Gastroesophageal sphincter (tissue), 4 donors: Measurements from ENCODE around the gene RGSL1. TPM values are rescaled to one million over a fixed set of nuclear protein-coding genes. Genes with fewer than 3 reads are reported as not detected.

ENCODE experiments used
- ATAC-seq: fragments of 150-250 bp; one replicate; pipeline ENCODE4 v1.9.1; 2016; ENCODE audit warnings: mild to moderate bottlenecking, moderate library complexity
- H3K27ac ChIP-seq, 4 donors: fragments of 200-600 bp; sonication (generic) in 3 of 4; 1 replicate in 3 of 4; 2 replicates in 1 of 4; pipeline ENCODE4 v1.5.1; 2016 to 2019
- H3K27me3 ChIP-seq: fragments of 200-600 bp; sonication (generic); one replicate; pipeline ENCODE4 v1.5.1; 2019
- H3K36me3 ChIP-seq, 2 donors: fragments of 200-600 bp; sonication (generic); one replicate each; pipeline ENCODE4 v1.5.1; 2019; ENCODE audit warnings: control low read depth in 1 of 2
- H3K4me1 ChIP-seq, 3 donors: fragments of 200-600 bp; sonication (generic); 1 replicate in 2 of 3; 2 replicates in 1 of 3; pipeline ENCODE4 v1.5.1; 2016 to 2019; ENCODE audit warnings: control low read depth in 2 of 3
- H3K4me3 ChIP-seq, 2 donors: fragments of 200-600 bp; sonication (generic); one replicate each; pipeline ENCODE4 v1.5.1; 2019; ENCODE audit warnings: mild to moderate bottlenecking in 1 of 2, moderate library complexity in 1 of 2
- H3K9me3 ChIP-seq, 3 donors: fragments of 200-600 bp; sonication (generic); one replicate each; pipeline ENCODE4 v1.5.1; 2017 to 2019; ENCODE audit warnings: control low read depth in 2 of 3
- EP300 ChIP-seq: sonication (generic); formaldehyde crosslinking; IDR thresholded peaks from one replicate; pipeline ENCODE4 v1.6.1; 2017; ENCODE audit warnings: antibody characterized with exemption, mild to moderate bottlenecking
- POLR2A ChIP-seq, 2 donors: fragments of 450-650 bp; IDR thresholded peaks; one replicate each; pipeline ENCODE4 v1.6.1; 2017; ENCODE audit warnings: antibody characterized with exemption in 2 of 2, mild to moderate bottlenecking in 2 of 2, moderate library complexity in 1 of 2
- POLR2AphosphoS5 ChIP-seq: sonication (generic); formaldehyde crosslinking; IDR thresholded peaks from one replicate; pipeline ENCODE4 v1.6.1; 2017; ENCODE audit warnings: antibody characterized with exemption
- WGBS, 2 donors: methylation state at CpG; one replicate each; pipeline ENCODE4 v1.1.5; 2018; ENCODE audit warnings: low coverage in 1 of 2; 5-methylcytosine and 5-hydroxymethylcytosine counted together
- total RNA-seq, 4 donors: library from RNA; depleted of rRNA; stranded (reverse); fragments of >200 nt; gene quantifications; one replicate each; pipeline ENCODE4 v1.1.0, GENCODE V29; 2016
- TF ChIP-seq, protein P1 (sequence below), 4 experiments: fragments of 200-600 bp in 2 of 4; fragments of 450-650 bp in 2 of 4; sonication (generic) in 1 of 4; IDR thresholded peaks; one replicate each; pipeline ENCODE4 v1.5.1; 2017 to 2019; ENCODE audit warnings: antibody characterized with exemption in 4 of 4, mild to moderate bottlenecking in 2 of 4, moderate library complexity in 2 of 4

Gene RGSL1
- under 1 TPM in 1 of 4 donors, not detected in 3; 0.04 TPM for total RNA-seq

DNA sequence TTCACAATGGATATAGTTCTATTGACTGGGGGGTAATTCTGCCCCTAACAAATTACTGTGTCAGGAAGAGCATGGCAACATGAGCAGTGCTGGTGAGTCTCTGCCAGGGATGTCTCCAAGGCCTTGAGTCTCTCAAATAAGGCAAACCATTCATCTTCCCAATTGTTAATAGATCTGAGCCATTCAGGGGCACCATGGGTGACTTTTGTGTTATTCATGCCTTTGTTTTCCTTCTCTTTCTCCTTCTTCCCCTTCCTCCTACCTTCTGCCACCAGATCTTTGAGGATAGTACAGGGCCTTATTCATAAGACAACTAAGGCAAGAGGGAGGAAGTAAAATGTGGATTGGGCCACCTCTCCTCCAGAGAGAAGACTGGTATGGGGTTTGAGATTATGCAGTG is at the start of gene RGSL1:
Gene RGSL1, plus strand, starts transcription at position 60 of the 400 bp plus-strand sequence. Its CDS starts 20 bp downstream, at position 80.
- H3K27me3 ChIP-seq = no peaks in the 10 kb centered on the region
- H3K36me3 ChIP-seq = no peaks in the 10 kb centered on the region
- no peaks in the 10 kb centered on the region for H3K4me1 ChIP-seq
- no peak within 1 kb of the TSS for H3K4me3 ChIP-seq
- no peak within 1 kb of the TSS for H3K27ac ChIP-seq
- TF ChIP-seq POLR2AphosphoS5 (no peak), POLR2A (IDR thresholded peaks at IDR 0.05) (no peak), EP300 (no peak)
- TF ChIP-seq, protein P1, sequence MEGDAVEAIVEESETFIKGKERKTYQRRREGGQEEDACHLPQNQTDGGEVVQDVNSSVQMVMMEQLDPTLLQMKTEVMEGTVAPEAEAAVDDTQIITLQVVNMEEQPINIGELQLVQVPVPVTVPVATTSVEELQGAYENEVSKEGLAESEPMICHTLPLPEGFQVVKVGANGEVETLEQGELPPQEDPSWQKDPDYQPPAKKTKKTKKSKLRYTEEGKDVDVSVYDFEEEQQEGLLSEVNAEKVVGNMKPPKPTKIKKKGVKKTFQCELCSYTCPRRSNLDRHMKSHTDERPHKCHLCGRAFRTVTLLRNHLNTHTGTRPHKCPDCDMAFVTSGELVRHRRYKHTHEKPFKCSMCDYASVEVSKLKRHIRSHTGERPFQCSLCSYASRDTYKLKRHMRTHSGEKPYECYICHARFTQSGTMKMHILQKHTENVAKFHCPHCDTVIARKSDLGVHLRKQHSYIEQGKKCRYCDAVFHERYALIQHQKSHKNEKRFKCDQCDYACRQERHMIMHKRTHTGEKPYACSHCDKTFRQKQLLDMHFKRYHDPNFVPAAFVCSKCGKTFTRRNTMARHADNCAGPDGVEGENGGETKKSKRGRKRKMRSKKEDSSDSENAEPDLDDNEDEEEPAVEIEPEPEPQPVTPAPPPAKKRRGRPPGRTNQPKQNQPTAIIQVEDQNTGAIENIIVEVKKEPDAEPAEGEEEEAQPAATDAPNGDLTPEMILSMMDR (IDR thresholded peaks at IDR 0.05) = no peak
- no peak for ATAC-seq
- no peaks in the 10 kb centered on the region for H3K9me3 ChIP-seq

DNA sequence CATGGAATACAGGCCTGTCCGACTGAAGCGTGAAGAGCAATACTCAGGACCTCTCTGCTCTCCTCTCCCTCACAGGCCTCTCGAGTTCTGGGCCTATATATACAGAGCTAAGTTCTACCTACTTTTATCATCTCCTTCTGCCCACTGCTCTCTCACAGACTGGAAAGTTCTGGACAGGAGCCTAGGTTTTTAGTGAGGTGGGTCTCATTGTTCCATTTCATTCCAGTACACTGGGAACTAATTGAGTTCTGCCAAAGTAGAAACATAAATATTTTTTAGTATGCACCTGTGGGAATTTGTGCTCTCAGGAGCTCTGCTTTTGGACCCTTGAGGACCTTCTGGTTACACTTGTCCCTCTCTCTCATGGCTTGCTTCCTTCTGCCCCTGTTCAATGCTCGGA is 49.4 kb upstream of the RGSL1 start, which contains the start of gene TEDDM1:
Gene TEDDM1, minus strand, starts transcription at position 101 of the 400 bp plus-strand sequence. CDS start 182 bp downstream, outside the sequence.
- WGBS, 2 donors = 89 to 97% methylated on average over 3 to 4 of the region's 4 CpGs
- H3K27me3 ChIP-seq = peaks cover 11% of the 10 kb centered on the region
- no peaks in the 10 kb centered on the region for H3K36me3 ChIP-seq
- no peak for ATAC-seq
- no peak within 1 kb of the TSS for H3K27ac ChIP-seq
- no peak within 1 kb of the TSS for H3K4me3 ChIP-seq
- TF ChIP-seq, protein P1 (IDR thresholded peaks at IDR 0.05) = no peak
- TF ChIP-seq POLR2A (IDR thresholded peaks at IDR 0.05) (no peak), EP300 (no peak), POLR2AphosphoS5 (no peak)
- H3K4me1 ChIP-seq = peaks cover 5 to 18% (median 8%) of the 10 kb centered on the region in 3 donors
- no peaks in the 10 kb centered on the region for H3K9me3 ChIP-seq

DNA sequence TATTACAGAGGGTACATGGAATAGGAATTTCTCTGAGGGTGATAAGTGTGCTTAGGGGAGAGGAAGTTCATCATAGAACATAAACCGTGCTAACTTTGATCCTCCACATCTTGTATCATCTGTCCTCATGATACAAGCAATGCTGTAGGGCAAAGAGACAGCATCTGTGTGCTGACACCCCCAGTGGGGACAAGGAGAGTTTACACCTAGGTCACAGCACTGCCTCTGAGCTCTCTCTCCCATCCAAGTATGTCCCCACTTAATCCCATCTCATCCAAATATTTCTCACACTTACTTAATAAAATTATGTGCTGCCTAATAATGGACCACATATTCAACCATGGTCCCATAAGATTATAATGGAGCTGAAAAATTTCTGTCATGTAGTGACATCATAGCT is 45.2 kb upstream of the RGSL1 start:
- 44 to 50% methylated on average over 1 of the region's 1 CpG for WGBS, 2 donors
- H3K27ac ChIP-seq = no peak overlapping the region
- H3K36me3 ChIP-seq = no peaks in the 10 kb centered on the region
- H3K9me3 ChIP-seq = no peaks in the 10 kb centered on the region
- H3K4me1 ChIP-seq = peaks cover 0 to 1% (median 0%) of the 10 kb centered on the region in 3 donors
- no peak for TF ChIP-seq POLR2AphosphoS5
- TF ChIP-seq POLR2A (IDR thresholded peaks at IDR 0.05) = no peak
- TF ChIP-seq EP300 = no peak
- TF ChIP-seq, protein P1 (IDR thresholded peaks at IDR 0.05) = no peak
- H3K27me3 ChIP-seq = peaks cover 37% of the 10 kb centered on the region
- no peak overlapping the region for H3K4me3 ChIP-seq
- no peak for ATAC-seq

DNA sequence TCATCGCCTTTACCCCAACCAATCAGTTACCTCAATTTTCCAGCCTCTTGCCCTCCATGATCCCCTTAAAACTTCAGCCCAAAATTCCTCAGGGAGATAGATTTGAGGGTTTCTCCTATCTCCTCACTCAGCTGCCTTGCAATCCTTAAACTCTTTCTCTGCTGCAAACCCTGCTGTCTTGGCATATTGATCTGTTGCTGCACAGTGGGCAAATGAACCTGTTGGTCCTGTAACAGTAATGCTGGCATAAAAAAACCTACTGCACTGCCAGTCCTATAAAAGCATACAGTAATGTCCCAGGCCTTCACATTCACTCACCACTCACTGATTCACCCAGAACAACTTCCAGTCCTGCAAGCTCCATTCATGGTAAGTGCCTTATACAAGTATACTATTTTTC is 44.4 kb upstream of the RGSL1 start:
- peaks cover 0 to 9% (median 0%) of the 10 kb centered on the region in 3 donors for H3K4me1 ChIP-seq
- no peak for ATAC-seq
- no peak overlapping the region for H3K4me3 ChIP-seq
- H3K36me3 ChIP-seq = no peaks in the 10 kb centered on the region
- H3K27me3 ChIP-seq = peaks cover 37% of the 10 kb centered on the region
- no peak overlapping the region for H3K27ac ChIP-seq
- 89% methylated on average over 1 of the region's 1 CpG; no CpG with 5 or more reads in 1 of the 2 donors for WGBS, 2 donors
- TF ChIP-seq EP300 = no peak
- no peak for TF ChIP-seq POLR2AphosphoS5
- TF ChIP-seq, protein P1 (IDR thresholded peaks at IDR 0.05) = no peak
- TF ChIP-seq POLR2A (IDR thresholded peaks at IDR 0.05) = no peak
- no peaks in the 10 kb centered on the region for H3K9me3 ChIP-seq

DNA sequence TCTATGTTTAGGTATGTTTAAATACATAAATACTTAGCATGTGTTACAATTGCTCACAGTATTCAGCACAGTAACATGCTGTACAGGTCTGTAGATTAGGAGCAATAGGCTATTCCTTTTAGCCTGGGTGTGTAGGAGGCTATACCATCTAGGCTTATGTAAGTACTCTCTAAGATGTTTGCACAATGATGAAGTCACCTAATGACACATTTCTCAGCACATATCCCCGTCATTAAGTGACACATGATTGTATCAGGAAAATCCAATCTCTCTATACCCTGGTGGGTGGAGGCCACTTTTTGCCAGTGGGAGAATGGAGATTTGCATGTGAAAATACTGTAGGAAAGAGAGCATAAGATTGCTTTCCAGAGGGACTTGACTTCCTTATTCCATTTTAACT is 43.9 kb upstream of the RGSL1 start:
- TF ChIP-seq EP300 (no peak), POLR2AphosphoS5 (no peak)
- TF ChIP-seq, protein P1 (IDR thresholded peaks at IDR 0.05) = no peak
- peaks cover 0 to 14% (median 0%) of the 10 kb centered on the region in 3 donors for H3K4me1 ChIP-seq

More for the DNA sequence above, 43.9 kb upstream of the RGSL1 start:
- WGBS, 2 donors = 50 to 89% methylated on average over 1 of the region's 1 CpG
- peaks cover 37% of the 10 kb centered on the region for H3K27me3 ChIP-seq
- H3K4me3 ChIP-seq = no peak overlapping the region
- no peaks in the 10 kb centered on the region for H3K9me3 ChIP-seq
- no peaks in the 10 kb centered on the region for H3K36me3 ChIP-seq
- no peak overlapping the region for H3K27ac ChIP-seq
- no peak for ATAC-seq
